Progenitor cell of endocrine pancreas (in vitro differentiated cells): Measurements from ENCODE around the gene DNAH14. TPM values are rescaled to one million over a fixed set of nuclear protein-coding genes. Genes with fewer than 3 reads are reported as not detected.
"Not testable (repeated sequence)": the region's sequence is repeated elsewhere in the genome, so short reads cannot be mapped to it uniquely, and the experiment has no call there.

Experiments used
- DNase-seq: peaks from one replicate; pipeline ENCODE4 v3.0.0; 2021; ENCODE audit warnings: low spot score; ENCODE audit not compliant: unreplicated experiment
- H3K27ac Mint-ChIP-seq: 2 replicates; pipeline ENCODE4 v1.8.0; 2021; ENCODE audit warnings: mild to moderate bottlenecking, moderate library complexity, mixed read lengths
- H3K27me3 Mint-ChIP-seq: 2 replicates; pipeline ENCODE4 v1.8.0; 2021; ENCODE audit warnings: mixed read lengths
- H3K36me3 Mint-ChIP-seq: 2 replicates; pipeline ENCODE4 v1.8.0; 2022; ENCODE audit warnings: mixed read lengths; ENCODE audit not compliant: insufficient read depth
- H3K4me1 Mint-ChIP-seq: 2 replicates; pipeline ENCODE4 v1.8.0; 2021; ENCODE audit warnings: low read depth, mixed read lengths
- H3K4me3 Mint-ChIP-seq: 2 replicates; pipeline ENCODE4 v1.8.0; 2021; ENCODE audit warnings: low read depth, mild to moderate bottlenecking, moderate library complexity, mixed read lengths
- H3K9me3 Mint-ChIP-seq: 2 replicates; pipeline ENCODE4 v1.8.0; 2021; ENCODE audit warnings: low read depth, mixed read lengths
- total RNA-seq: library from RNA; stranded (reverse); gene quantifications from 2 replicates; pipeline ENCODE4 v1.2.1, GENCODE V29; 2021
- TF ChIP-seq, protein P1 (sequence below): fragments of 200-600 bp; sonication (generic); IDR thresholded peaks from one replicate; pipeline ENCODE4 v1.5.0; 2021; ENCODE audit warnings: antibody characterized with exemption, mild to moderate bottlenecking; ENCODE audit not compliant: unreplicated experiment

DNAH14 gene
- total RNA-seq, 1 donor from 2014 or later = 71.7 TPM

DNA sequence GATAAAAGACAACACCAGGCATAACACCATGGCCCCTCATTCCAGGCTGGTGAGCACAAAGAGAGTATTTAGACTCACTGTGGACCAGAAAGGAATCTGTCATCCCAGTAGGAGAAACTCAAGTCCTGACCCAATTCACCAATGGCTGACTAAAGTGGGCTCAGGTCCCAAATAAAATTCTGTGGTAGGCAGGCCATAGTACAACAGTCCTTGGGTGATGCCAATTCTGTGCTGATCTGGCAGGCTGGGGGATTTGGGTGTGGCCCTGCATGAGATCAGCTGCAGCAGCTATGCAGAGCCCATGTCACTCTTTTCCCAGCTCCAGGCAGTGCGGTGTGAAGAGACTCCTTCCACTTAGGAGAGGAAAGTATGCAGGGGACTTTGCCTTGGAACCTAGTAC lies 253.2 kb downstream of the DNAH14 start:
- DNase-seq = no peak
- H3K4me1 Mint-ChIP-seq = no peaks in the 10 kb centered on the region
- H3K9me3 Mint-ChIP-seq = peaks cover 43% of the 10 kb centered on the region
- no peak overlapping the region for H3K4me3 Mint-ChIP-seq
- H3K27ac Mint-ChIP-seq = no peak overlapping the region
- H3K27me3 Mint-ChIP-seq = no peaks in the 10 kb centered on the region
- TF ChIP-seq, protein P1, sequence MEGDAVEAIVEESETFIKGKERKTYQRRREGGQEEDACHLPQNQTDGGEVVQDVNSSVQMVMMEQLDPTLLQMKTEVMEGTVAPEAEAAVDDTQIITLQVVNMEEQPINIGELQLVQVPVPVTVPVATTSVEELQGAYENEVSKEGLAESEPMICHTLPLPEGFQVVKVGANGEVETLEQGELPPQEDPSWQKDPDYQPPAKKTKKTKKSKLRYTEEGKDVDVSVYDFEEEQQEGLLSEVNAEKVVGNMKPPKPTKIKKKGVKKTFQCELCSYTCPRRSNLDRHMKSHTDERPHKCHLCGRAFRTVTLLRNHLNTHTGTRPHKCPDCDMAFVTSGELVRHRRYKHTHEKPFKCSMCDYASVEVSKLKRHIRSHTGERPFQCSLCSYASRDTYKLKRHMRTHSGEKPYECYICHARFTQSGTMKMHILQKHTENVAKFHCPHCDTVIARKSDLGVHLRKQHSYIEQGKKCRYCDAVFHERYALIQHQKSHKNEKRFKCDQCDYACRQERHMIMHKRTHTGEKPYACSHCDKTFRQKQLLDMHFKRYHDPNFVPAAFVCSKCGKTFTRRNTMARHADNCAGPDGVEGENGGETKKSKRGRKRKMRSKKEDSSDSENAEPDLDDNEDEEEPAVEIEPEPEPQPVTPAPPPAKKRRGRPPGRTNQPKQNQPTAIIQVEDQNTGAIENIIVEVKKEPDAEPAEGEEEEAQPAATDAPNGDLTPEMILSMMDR = no peak
- H3K36me3 Mint-ChIP-seq = peaks cover 51% of the 10 kb centered on the region

DNA sequence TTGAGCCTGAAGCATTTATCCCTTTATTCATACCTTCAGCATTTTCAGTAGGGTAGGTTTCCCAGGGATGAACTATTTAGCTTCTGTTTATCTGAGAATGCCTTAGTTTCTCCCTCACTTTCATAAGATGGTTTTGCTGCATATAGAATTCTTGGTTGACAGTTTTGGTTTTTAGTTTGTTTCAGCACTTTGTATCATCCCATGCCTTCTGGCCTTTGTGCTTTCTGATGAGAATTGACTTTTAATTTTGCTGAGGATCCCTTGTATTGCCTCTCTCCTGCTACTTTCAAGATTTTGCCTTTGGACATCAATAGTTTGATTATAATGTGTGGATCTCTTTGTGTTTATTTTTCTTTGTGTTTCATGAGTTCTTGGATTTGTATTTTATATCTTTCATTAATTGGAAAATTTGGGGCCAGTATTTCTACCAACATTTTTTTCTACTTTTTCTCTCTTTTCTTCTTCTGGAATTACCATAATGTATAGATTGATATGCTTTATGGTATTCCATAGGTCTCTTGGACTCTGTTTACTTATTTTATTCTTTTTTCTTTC lies 261.8 kb downstream of the DNAH14 start:
- H3K4me3 Mint-ChIP-seq = no peak overlapping the region
- no peaks in the 10 kb centered on the region for H3K4me1 Mint-ChIP-seq
- TF ChIP-seq, protein P1 = no peak
- no peaks in the 10 kb centered on the region for H3K27me3 Mint-ChIP-seq
- H3K36me3 Mint-ChIP-seq = peaks cover 60% of the 10 kb centered on the region
- no peak for DNase-seq
- H3K27ac Mint-ChIP-seq = no peak overlapping the region
- peaks cover 61% of the 10 kb centered on the region for H3K9me3 Mint-ChIP-seq

DNA sequence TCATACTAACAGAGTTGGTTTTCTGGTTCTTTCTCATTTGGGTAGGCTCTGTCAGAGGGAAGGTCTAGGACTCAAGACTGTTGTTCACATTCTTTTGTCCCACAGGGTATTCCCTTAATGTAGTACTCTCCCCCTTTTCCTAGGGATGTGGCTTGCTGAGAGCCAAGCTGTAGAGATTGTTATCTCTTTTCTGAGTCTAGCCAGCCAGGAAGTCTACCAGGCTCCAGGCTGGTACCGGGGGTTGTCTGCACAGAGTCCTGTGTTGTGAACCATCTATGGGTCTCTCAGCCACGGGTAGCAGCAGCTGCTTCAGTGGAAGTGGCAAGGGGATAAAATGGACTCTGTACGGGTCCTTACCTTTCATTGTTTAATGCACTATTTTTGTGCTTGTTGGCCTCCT lies 272.0 kb downstream of the DNAH14 start:
- no peak for DNase-seq
- TF ChIP-seq, protein P1 = no peak
- no peak overlapping the region for H3K4me3 Mint-ChIP-seq
- H3K27me3 Mint-ChIP-seq = no peaks in the 10 kb centered on the region
- H3K27ac Mint-ChIP-seq = no peak overlapping the region
- H3K9me3 Mint-ChIP-seq = peaks cover 29% of the 10 kb centered on the region
- peaks cover 31% of the 10 kb centered on the region for H3K36me3 Mint-ChIP-seq
- no peaks in the 10 kb centered on the region for H3K4me1 Mint-ChIP-seq

DNA sequence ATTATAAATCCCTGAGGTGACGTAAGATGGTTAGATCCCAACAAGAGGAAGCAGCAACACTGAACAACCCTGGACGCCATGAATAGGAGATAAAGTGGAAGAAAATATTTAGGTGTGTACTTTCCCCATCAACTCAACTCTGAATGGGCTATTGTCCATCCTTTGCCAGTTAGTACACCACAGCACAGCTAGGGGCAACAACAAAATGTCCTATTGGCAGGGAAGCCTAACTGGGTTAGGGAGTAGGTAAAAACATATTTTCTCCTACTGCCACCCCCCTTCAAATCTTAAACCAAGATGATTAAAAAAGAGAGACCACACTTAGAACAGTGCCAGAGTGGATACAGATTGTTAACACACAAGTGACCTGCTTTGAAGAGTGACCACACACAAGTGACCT lies 278.3 kb downstream of the DNAH14 start:
- Mint-ChIP-seq H3K36me3 (peaks cover 43% of the 10 kb centered on the region), H3K27me3 (no peaks in the 10 kb centered on the region), H3K9me3 (peaks cover 31% of the 10 kb centered on the region)

DNA sequence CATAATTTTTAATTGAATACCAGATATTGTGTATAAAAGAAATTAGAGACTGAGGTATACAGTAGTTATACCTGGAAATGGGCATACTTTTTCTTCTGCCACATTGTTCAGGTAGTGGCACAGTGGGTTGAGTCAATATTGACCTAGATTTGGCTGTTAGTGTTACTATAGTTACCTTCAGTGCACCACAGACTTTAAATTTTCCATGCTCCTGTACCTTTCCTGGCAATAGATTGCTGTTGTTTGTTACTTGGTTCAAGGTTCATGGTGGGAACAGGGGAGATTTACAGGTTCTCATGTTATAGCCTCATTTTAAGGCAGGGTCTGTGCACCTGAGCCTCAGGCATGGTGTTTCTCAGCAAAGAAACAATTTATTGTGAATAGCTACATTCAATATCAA lies 279.7 kb downstream of the DNAH14 start:
- no peak overlapping the region for H3K27ac Mint-ChIP-seq
- TF ChIP-seq, protein P1 = no peak

More for the DNA sequence above, 278.3 kb downstream of the DNAH14 start:
- DNase-seq = no peak
- Mint-ChIP-seq H3K4me3 (no peak overlapping the region), H3K27ac (no peak overlapping the region), H3K4me1 (no peaks in the 10 kb centered on the region)
- TF ChIP-seq, protein P1 = no peak

DNA sequence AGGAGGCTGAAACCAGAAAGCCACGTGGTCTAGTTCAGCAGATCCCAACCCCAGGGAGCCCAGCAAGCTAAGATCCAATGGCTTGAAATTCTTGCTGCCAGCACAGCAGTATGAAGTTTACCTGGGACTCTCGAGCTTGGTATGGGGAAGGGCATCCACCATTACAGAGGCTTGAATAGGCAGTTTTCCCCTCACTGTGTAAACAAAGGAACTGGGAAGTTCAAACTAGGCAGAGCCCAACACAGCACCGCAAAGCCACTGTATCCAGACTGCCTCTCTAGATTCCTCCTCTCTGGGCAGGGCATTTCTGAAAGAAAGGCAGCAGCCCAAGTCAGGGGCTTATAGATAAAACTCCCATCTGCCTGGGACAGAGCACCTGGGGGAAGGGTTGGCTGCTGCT lies 280.7 kb downstream of the DNAH14 start:
- not testable (repeated sequence) for H3K4me1 Mint-ChIP-seq, DNase-seq, H3K27me3 Mint-ChIP-seq, H3K4me3 Mint-ChIP-seq, H3K27ac Mint-ChIP-seq
- H3K9me3 Mint-ChIP-seq = peaks cover 46% of the 10 kb centered on the region
- peaks cover 55% of the 10 kb centered on the region for H3K36me3 Mint-ChIP-seq

More for the DNA sequence above, 279.7 kb downstream of the DNAH14 start:
- no peaks in the 10 kb centered on the region for H3K27me3 Mint-ChIP-seq
- DNase-seq = no peak
- H3K36me3 Mint-ChIP-seq = peaks cover 51% of the 10 kb centered on the region
- H3K9me3 Mint-ChIP-seq = peaks cover 41% of the 10 kb centered on the region
- no peak overlapping the region for H3K4me3 Mint-ChIP-seq
- no peaks in the 10 kb centered on the region for H3K4me1 Mint-ChIP-seq

DNA sequence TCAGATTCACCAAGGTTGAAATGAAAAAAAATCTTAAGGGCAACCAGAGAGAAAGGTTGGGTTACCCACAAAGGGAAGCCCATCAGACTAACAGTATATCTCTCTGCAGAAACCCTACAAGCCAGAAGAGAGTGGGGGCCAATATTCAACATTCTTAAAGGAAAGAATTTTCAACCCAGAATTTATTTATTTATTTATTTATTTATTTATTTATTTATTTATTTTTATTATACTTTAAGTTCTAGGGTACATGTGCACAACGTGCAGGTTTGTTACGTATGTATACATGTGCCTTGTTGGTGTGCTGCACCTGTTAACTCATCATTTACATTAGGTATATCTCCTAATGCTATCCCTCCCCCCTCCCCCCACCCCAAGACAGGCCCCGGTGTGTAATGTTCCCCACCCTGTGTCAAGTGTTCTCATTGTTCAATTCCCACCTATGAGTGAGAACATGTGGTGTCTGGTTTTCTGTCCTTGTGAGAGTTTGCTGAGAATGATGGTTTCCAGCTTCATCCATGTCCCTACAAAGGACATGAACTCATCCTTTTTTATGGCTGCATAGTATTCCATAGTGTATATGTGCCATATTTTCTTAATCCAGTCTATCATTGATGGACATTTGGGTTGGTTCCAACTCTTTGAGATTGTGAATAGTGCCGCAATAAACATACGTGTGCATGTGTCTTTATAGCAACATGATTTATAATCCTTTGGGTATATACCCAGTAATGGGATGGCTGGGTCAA lies 282.4 kb downstream of the DNAH14 start:
- H3K27ac Mint-ChIP-seq, H3K4me3 Mint-ChIP-seq, DNase-seq, H3K27me3 Mint-ChIP-seq, H3K4me1 Mint-ChIP-seq: not testable (repeated sequence)
- H3K36me3 Mint-ChIP-seq = peaks cover 67% of the 10 kb centered on the region
- peaks cover 54% of the 10 kb centered on the region for H3K9me3 Mint-ChIP-seq
